ENCODE measurements around the gene SFTPD. TPM values are rescaled to one million over a fixed set of nuclear protein-coding genes. Genes with fewer than 3 reads are reported as not detected.
"Not testable (repeated sequence)": the region's sequence is repeated elsewhere in the genome, so short reads cannot be mapped to it uniquely, and the experiment has no call there.

SFTPD gene
- total RNA-seq = under 1 TPM; 0.29 to 0.40 (median 0.33) TPM

DNA sequence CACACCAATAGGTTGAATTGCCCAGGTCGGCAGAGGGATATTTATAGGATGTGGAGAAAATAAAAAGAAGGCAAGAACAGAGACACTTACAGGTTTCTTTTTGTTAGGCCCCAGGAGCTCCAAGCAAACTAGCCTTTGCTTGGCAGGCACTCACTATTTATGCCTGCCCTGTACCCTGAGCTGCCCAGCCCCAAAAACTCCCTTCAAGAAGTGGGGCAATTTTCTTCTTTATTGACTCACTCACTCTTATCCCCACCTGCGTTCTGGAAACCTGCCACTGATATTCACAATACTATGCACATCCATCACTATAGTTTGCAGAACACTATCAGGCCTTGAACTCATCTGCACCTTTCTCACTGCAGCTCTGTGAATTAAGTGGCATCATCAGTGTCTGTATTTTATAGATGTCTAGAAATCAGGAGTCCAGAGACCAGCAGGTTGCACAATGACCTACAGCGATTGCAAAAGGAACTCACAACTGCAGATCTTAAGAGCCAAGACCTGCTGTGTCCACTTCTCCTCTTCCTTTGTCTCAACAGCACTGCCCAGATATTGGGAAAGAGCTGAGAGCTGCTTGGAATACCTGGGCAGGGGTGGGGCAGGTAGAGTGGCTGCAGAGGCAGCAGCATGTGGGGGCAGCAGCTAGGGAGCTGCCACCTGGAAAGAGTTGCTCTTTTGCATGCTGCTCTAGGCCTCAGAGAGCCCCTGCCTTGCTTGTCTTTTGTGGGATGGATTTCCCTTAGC lies at the start of gene SFTPD:
TSS of gene SFTPD (minus strand) at position 130 of the 747 bp plus-strand sequence. CDS start 2,446 bp downstream, outside the sequence.
- H3K36me3 Mint-ChIP-seq (ENCODE audit: insufficient read depth) = peaks cover 2% of the 10 kb centered on the region
- no peak for DNase-seq
- ATAC-seq = no peak
- H3K4me1 Mint-ChIP-seq (ENCODE audit: low read depth) = no peaks in the 10 kb centered on the region
- no peak within 1 kb of the TSS for H3K4me3 Mint-ChIP-seq
- H3K9me3 Mint-ChIP-seq = peaks cover 17% of the 10 kb centered on the region
- H3K27me3 Mint-ChIP-seq (ENCODE audit: low read depth) = peaks cover 8% of the 10 kb centered on the region

DNA sequence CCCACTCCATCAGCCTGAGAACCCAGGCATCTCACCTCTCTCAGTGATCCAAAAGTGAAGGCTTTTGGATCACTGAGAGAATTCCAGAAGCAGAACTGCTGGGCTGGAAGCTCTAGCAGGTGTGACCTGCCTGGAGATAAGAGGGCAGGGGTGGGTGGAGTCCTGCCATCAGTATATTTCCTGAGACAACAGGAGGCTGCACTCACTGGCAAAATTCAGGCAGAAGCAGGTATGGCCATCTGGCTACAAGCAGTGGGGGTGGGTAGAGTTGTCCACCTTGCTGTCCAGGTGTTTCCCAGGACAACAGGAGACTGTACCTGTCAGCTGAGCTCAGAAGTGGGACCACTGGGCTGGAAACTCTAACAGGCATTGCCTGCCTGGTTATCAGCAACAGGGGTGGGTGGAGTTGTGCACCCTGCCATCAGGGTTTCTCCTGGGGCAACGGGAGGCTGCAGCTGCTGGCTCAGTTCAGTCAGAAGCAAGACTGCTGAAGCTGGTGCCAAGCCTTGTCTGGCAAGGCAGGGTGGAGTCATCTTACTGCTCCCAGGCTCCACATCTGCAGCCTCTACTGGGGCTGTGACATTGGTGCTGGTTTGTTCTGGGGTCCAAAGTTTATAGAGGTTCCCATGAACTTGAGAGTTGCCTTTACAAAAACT lies 47.2 kb upstream of the SFTPD start:
- Mint-ChIP-seq H3K4me1 (ENCODE audit: low read depth) (no peaks in the 10 kb centered on the region), H3K9me3 (no peaks in the 10 kb centered on the region), H3K4me3 (no peak overlapping the region), H3K27me3 (ENCODE audit: low read depth) (peaks cover 32% of the 10 kb centered on the region), H3K36me3 (ENCODE audit: insufficient read depth) (no peaks in the 10 kb centered on the region)
- ATAC-seq = no peak
- DNase-seq = no peak

DNA sequence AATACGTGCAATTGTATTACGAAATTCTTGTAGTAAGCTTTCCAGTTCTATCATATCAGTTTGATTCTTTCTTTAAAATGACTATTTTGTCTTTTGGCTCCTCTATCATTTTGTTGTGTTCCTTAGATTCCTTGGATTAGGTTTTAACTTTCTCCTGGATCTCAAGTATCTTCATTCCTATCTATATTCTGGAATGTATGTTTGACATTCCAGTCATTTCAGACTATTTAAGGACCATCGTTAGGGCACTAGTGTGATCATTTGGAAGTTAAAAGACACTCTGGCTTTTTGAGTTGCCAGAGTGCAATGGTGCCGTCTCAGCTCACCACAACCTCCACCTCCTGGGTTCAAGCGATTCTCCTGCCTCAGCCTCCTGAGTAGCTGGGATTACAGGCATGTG lies 45.7 kb upstream of the SFTPD start:
- no peaks in the 10 kb centered on the region for H3K36me3 Mint-ChIP-seq (ENCODE audit: insufficient read depth)
- H3K4me3 Mint-ChIP-seq = no peak overlapping the region
- H3K27me3 Mint-ChIP-seq (ENCODE audit: low read depth) = peaks cover 28% of the 10 kb centered on the region
- no peaks in the 10 kb centered on the region for H3K4me1 Mint-ChIP-seq (ENCODE audit: low read depth)
- peaks cover 15% of the 10 kb centered on the region for H3K9me3 Mint-ChIP-seq
- DNase-seq (no peak), ATAC-seq (no peak)

DNA sequence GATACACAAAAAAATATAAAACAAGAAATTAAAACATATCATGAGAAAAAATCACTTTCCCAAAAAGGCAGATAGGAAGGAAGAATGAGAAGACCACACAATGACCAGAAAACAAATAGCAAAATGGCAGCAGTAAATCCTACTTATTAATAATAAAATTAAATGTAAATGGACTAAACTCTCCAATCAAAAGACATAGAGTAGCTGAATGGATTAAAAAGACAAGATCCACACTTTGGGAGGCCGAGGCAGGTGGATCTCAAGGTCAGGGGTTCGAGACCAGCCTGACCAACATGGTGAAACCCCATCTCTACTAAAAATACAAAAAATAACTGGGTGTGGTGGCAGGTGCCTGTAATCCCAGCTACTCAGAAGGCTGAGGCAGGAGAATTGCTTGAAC lies 39.3 kb upstream of the SFTPD start:
- Mint-ChIP-seq H3K27me3 (ENCODE audit: low read depth) (peaks cover 33% of the 10 kb centered on the region), H3K9me3 (peaks cover 19% of the 10 kb centered on the region)
- DNase-seq; H3K36me3 Mint-ChIP-seq (ENCODE audit: insufficient read depth); H3K4me3 Mint-ChIP-seq; H3K4me1 Mint-ChIP-seq (ENCODE audit: low read depth); ATAC-seq: not testable (repeated sequence)

DNA sequence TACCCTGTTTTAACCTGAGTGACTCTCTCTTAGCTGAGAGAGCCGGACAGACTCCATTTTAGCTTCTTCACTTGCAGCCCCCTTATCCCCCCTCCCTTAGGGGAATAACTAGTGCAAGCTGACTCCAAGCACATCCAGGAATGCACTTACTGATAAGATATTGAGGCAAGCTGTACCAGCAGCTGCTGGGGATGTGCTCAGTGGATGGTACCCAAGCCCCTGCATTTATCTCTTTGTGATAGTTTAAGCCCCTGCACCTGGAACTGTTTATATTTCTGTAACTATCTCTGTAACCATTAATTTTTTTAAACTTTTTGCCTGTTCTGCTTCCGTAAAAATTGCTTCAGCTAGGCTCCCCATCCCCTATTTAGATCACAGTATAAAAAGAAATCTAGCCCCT lies 37.8 kb upstream of the SFTPD start:
- not testable (repeated sequence) for DNase-seq; H3K36me3 Mint-ChIP-seq (ENCODE audit: insufficient read depth); H3K4me3 Mint-ChIP-seq; ATAC-seq; H3K4me1 Mint-ChIP-seq (ENCODE audit: low read depth)
- Mint-ChIP-seq H3K9me3 (peaks cover 19% of the 10 kb centered on the region), H3K27me3 (ENCODE audit: low read depth) (peaks cover 41% of the 10 kb centered on the region)

DNA sequence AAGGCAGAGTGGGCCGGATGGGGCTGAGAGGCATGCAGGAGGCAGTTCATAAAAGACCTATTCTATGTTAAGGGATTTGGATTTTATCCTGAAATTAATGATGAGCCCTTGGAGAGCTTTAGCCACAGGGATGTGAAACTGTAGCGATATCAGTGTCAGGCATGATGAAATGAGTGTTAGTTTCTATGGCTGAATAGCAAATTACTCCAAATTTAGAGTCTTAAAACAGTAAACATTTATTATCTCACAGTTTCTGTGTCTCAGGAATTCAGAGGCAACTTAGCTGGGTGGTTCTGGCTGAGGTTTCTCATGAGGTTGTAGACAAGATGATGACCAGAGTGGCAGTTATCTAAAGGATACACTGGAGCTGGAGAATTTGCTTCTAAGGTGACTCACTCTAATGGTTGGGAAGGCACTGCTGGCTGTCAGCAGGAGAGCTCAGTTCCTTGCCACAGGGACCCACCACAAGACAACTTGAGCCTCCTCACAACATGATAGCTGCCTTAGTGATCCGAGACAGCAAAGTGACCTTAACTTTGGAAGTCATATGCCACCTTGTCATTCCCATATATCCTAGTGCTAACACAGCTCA lies 36.7 kb upstream of the SFTPD start:
- ATAC-seq (no peak), DNase-seq (no peak)
- peaks cover 5% of the 10 kb centered on the region for H3K4me1 Mint-ChIP-seq (ENCODE audit: low read depth)
- peaks cover 45% of the 10 kb centered on the region for H3K27me3 Mint-ChIP-seq (ENCODE audit: low read depth)
- peaks cover 15% of the 10 kb centered on the region for H3K9me3 Mint-ChIP-seq
- no peak overlapping the region for H3K4me3 Mint-ChIP-seq
- no peaks in the 10 kb centered on the region for H3K36me3 Mint-ChIP-seq (ENCODE audit: insufficient read depth)

DNA sequence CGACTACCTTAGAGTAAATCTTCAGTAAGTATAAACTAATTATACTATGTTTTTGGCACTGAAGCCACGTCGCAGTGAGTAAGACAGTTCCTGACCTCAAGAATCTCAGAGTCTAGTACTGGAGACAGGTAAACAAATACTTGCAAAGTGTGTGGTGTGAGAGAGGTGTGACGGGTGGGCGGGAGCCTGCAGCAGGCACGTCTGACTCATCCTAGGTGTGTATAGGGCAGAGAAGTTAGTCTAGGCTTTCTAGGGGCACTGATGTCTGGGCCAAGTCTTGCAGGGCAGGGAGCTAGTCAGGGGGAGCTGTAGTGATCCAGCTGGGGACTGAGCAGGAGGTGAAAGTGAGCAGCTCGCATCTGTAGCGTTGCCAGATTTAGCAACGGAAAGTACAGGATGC lies 35.9 kb upstream of the SFTPD start:
- H3K4me1 Mint-ChIP-seq (ENCODE audit: low read depth) = peaks cover 5% of the 10 kb centered on the region
- ATAC-seq (peak; percentile 67 to 84), DNase-seq (no peak)
- no peaks in the 10 kb centered on the region for H3K36me3 Mint-ChIP-seq (ENCODE audit: insufficient read depth)
- peaks cover 52% of the 10 kb centered on the region for H3K27me3 Mint-ChIP-seq (ENCODE audit: low read depth)
- peaks cover 7% of the 10 kb centered on the region for H3K9me3 Mint-ChIP-seq
- no peak overlapping the region for H3K4me3 Mint-ChIP-seq

DNA sequence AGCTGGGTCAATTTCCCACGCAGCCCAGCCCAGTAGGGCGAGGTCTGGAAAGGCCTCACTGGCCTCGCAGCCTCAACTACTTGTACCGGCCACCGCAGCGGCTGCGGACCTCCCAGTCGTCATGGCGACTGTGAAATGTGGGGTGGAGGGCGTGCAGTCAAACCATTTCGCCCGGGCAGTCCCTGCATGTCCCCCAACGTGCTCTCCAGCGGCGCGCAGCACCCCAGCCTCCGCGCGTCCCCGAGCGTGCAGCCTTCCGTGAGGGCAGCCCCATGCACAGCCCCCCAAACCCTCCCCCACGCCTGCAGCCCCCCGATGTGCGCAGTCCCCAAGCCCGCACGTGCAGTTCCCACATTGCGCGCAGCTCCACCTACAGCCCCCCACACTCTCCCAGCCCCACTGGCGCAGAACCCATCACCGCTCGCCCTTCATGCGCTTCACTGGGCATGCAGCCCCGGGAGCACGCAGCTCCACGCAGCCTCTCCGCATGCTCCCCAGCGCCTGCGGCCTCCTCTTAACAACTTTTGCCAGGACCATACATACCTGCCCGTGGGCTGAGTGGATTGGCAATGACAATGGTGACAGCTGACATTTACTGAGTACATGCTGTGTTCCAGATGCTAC lies 34.5 kb upstream of the SFTPD start:
- DNase-seq (no peak), ATAC-seq (no peak)
- Mint-ChIP-seq H3K27me3 (ENCODE audit: low read depth) (peaks cover 64% of the 10 kb centered on the region), H3K4me3 (no peak overlapping the region), H3K36me3 (ENCODE audit: insufficient read depth) (no peaks in the 10 kb centered on the region), H3K4me1 (ENCODE audit: low read depth) (peaks cover 5% of the 10 kb centered on the region), H3K9me3 (no peaks in the 10 kb centered on the region)

DNA sequence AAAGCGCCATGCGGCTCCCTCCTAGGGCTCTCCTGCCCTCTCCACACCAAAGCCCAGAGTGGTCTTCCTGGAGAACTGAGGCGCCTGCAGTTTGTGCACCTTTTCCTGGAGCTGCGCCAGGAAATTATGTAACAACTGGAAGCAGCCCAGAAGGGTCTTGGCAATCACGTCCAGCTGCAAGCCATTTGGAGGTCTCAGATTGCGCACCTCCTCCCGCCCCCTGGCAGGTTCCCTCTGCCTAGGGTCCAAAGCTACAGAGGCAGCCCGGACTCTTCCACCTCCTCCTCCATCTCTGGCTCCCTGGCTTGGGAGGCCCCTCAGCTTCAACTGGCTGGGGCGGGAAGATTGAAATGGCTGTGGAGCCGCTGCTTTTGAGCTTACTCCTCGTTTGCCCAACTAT lies 34.0 kb upstream of the SFTPD start:
- no peak overlapping the region for H3K4me3 Mint-ChIP-seq
- peaks cover 5% of the 10 kb centered on the region for H3K4me1 Mint-ChIP-seq (ENCODE audit: low read depth)
- no peaks in the 10 kb centered on the region for H3K9me3 Mint-ChIP-seq
- DNase-seq (no peak), ATAC-seq (no peak)
- no peaks in the 10 kb centered on the region for H3K36me3 Mint-ChIP-seq (ENCODE audit: insufficient read depth)
- peaks cover 64% of the 10 kb centered on the region for H3K27me3 Mint-ChIP-seq (ENCODE audit: low read depth)

DNA sequence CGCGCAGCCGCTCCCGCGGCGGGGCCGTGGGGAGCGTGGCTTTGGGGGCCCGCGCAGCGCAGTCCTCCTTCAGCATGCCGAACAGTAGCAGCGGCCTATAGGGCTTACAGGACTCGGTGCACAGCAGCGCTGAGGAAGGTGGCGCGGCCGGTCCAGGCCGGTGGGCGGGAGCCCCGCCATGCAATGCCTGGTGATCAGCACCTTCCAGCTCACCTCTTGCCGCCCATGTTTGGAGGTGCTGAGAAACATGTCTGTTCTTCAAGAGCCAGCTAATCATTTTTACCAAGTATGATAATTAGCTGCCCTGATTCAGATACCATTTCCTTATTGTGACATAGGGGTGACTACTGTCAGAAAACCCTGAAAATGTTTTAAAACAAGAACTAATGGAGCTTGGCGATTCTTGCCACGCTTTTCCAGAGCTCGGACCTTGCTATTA lies 33.5 kb upstream of the SFTPD start:
- Mint-ChIP-seq H3K4me1 (ENCODE audit: low read depth) (peaks cover 5% of the 10 kb centered on the region), H3K4me3 (no peak overlapping the region), H3K9me3 (no peaks in the 10 kb centered on the region), H3K27me3 (ENCODE audit: low read depth) (peaks cover 68% of the 10 kb centered on the region), H3K36me3 (ENCODE audit: insufficient read depth) (no peaks in the 10 kb centered on the region)
- no peak for DNase-seq
- peak; percentile 16 to 19 for ATAC-seq

DNA sequence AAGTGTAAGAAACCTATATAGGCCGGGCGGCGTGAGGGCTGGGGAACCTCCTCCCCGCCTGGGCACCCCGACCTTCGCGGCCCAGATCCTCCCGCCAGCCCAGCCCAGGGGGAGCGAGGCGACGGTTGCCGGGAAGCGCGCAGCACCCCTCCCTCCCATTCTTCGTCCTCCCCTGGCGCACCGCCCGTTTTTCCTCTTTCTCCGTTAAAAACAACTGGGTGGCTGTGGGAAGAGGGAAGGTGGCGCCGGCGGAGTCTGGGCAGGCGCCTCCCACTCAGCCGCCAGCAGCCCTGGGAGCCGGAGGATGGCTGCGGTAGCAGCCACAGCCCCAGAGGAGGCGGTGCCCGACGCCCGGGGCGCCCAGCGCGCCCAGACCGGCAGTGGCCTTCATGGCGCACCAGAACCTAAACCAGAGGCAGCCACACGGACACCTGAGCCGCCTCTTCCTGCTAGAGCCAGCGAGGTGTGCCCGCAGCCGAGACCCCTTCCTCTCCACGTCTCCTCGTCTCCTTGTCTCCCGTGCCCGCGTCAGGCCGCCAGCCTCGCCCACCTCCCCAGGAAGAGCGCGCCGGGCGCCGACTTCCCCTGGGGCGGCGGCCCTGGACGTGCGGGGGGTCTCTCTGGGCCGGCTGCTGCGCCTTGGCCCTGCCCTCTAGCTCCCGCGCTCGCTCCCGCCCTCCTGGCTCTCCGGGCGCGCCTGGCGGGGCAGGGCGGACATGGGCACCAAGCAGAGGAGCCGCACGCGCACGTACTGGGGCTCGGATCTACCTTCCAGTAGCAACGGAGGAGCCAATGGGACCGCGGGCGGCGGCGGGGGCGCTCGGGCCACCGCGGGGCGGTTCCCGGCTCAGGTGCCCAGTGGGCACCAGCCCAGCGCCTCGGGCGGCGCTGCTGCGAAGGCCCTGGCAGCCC lies 32.8 kb upstream of the SFTPD start:
- DNase-seq (no peak), ATAC-seq (peak; percentile 19 to 34)
- Mint-ChIP-seq H3K4me3 (no peak overlapping the region), H3K27me3 (ENCODE audit: low read depth) (peaks cover 66% of the 10 kb centered on the region), H3K36me3 (ENCODE audit: insufficient read depth) (no peaks in the 10 kb centered on the region), H3K9me3 (no peaks in the 10 kb centered on the region), H3K4me1 (ENCODE audit: low read depth) (peaks cover 5% of the 10 kb centered on the region)

DNA sequence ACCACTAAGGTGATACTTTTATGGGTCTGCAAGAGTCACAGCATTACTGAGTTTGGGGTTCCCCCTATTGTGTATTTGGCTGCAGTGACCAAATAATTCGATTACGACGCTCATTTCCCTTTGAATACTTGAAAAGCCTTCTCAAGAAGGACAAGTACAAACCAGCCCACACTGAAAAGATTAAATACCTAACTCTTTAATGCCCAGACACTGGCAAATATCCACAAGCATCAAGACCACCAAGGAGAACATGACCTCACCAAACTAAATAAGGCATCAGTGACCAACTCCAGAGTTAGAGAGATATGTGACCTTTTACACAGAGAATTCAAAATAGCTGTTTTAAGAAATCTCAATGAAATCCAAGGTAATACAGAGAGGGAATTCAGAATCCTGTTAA lies 31.8 kb upstream of the SFTPD start:
- Mint-ChIP-seq H3K36me3 (ENCODE audit: insufficient read depth) (no peaks in the 10 kb centered on the region), H3K9me3 (no peaks in the 10 kb centered on the region), H3K4me3 (no peak overlapping the region), H3K27me3 (ENCODE audit: low read depth) (peaks cover 60% of the 10 kb centered on the region), H3K4me1 (ENCODE audit: low read depth) (peaks cover 3% of the 10 kb centered on the region)
- DNase-seq = no peak
- no peak for ATAC-seq

DNA sequence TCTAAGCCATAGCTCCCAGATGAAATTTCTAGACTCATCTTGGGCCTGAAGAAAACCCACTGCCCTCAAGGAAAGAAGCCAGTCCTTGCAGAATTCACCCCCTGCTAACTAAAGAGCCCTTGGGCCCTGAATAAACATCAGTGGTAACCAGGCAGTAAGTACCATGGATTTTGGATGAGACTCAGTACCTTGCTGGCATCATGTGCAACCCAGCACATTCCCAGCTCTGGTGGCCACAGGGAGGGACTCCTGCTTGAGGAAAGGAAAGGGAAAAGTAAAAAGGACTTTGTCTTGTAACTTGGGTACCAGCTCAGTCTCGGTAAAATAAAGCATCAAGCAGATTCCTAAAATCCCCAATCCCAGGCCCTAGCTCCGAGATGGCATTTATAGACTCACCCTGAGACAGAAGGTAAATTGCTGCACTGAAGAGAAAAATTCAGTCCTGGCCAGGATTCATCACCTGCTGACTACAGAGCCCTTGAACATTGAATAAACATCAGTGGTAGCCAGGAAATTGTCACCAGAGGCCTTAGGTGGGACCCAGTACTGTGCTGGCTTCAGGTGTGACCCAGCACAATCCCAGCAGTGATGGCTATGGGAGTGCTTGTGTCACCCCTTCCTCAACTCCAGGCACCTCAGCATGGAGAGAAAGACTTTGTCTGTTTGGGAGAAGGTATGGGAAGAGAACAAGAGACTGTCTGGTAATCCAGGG lies 31.2 kb upstream of the SFTPD start:
- no peaks in the 10 kb centered on the region for H3K36me3 Mint-ChIP-seq (ENCODE audit: insufficient read depth)
- peaks cover 3% of the 10 kb centered on the region for H3K9me3 Mint-ChIP-seq
- no peak for DNase-seq
- H3K4me1 Mint-ChIP-seq (ENCODE audit: low read depth) = peaks cover 3% of the 10 kb centered on the region
- H3K4me3 Mint-ChIP-seq = no peak overlapping the region
- H3K27me3 Mint-ChIP-seq (ENCODE audit: low read depth) = peaks cover 55% of the 10 kb centered on the region
- ATAC-seq = no peak
